RWPE2 (cell line): ENCODE data around the gene AP3S2.
A peak's percentile ranks its signal among the peaks of the same experiment; 100 is the strongest.
"Not testable (repeated sequence)": the region's sequence is repeated elsewhere in the genome, so short reads cannot be mapped to it uniquely, and the experiment has no call there.

ENCODE experiments used
- ATAC-seq: fragments of 200-7000 bp; cut with Tn5 transposase; 3 replicates; pipeline ENCODE4 v1.9.1; 2021; ENCODE audit warnings: low read depth
- DNase-seq: peaks from one replicate; pipeline ENCODE4 v3.0.0-alpha.2; 2020; ENCODE audit warnings: low spot score
- H3K27ac ChIP-seq: fragments of 450-650 bp; 2 replicates; pipeline ENCODE4 v1.5.1; 2017; ENCODE audit warnings: mild to moderate bottlenecking; ENCODE audit not compliant: poor library complexity, severe bottlenecking
- H3K27me3 ChIP-seq: fragments of 250-450 bp; sonication (Bioruptor Pico); 2 replicates; pipeline ENCODE4 v1.5.1; 2021; ENCODE audit warnings: mild to moderate bottlenecking, moderate library complexity; ENCODE audit not compliant: insufficient read depth, poor library complexity, severe bottlenecking
- H3K36me3 ChIP-seq: fragments of 250-450 bp; sonication (Bioruptor Pico); 2 replicates; pipeline ENCODE4 v1.5.1; 2020; ENCODE audit warnings: low read depth, mild to moderate bottlenecking, moderate library complexity
- H3K4me1 ChIP-seq: fragments of 250-450 bp; sonication (Bioruptor Pico); 2 replicates; pipeline ENCODE4 v1.5.1; 2021; ENCODE audit warnings: mild to moderate bottlenecking, moderate library complexity; ENCODE audit not compliant: insufficient read depth, poor library complexity, severe bottlenecking
- H3K4me3 ChIP-seq: fragments of 250-450 bp; sonication (Bioruptor Pico); 2 replicates; pipeline ENCODE4 v1.5.1; 2021; ENCODE audit warnings: mild to moderate bottlenecking, moderate library complexity; ENCODE audit not compliant: severe bottlenecking
- H3K9me3 ChIP-seq: fragments of 250-450 bp; sonication (Bioruptor Pico); 2 replicates; pipeline ENCODE4 v1.5.1; 2021; ENCODE audit warnings: mild to moderate bottlenecking, moderate library complexity; ENCODE audit not compliant: severe bottlenecking
- CTCF ChIP-seq: fragments of 450-650 bp; IDR thresholded peaks from one replicate; pipeline ENCODE4 v1.5.1; 2017; ENCODE audit warnings: mild to moderate bottlenecking, moderate library complexity; ENCODE audit not compliant: poor library complexity, severe bottlenecking

The AP3S2 gene

GRCh38 chr15:89888214-89888804, 5.5 kb downstream of the AP3S2 start:
- TF ChIP-seq CTCF = peak; percentile 82
- ATAC-seq (peak; percentile 59; the same call in 2 of the 3 replicates), DNase-seq (no peak)
- H3K36me3 ChIP-seq = peaks cover 84% of the 10 kb centered on the region
- H3K27ac ChIP-seq = no peak overlapping the region
- no peaks in the 10 kb centered on the region for H3K27me3 ChIP-seq
- H3K4me1 ChIP-seq = peaks cover 10% of the 10 kb centered on the region
- H3K9me3 ChIP-seq = no peaks in the 10 kb centered on the region
- no peak overlapping the region for H3K4me3 ChIP-seq

- peaks cover 92% of the 10 kb centered on the region for H3K36me3 ChIP-seq
- TF ChIP-seq CTCF = no peak
Observed at GRCh38 chr15:89885611-89886010, 8.2 kb downstream of the AP3S2 start.

GRCh38 chr15:89885179-89885578, 8.6 kb downstream of the AP3S2 start:
- H3K27ac ChIP-seq, H3K4me3 ChIP-seq, DNase-seq, H3K4me1 ChIP-seq, H3K9me3 ChIP-seq, ATAC-seq, H3K27me3 ChIP-seq: not testable (repeated sequence)
- H3K36me3 ChIP-seq = peaks cover 89% of the 10 kb centered on the region

More at GRCh38 chr15:89885611-89886010, 8.2 kb downstream of the AP3S2 start:
- DNase-seq (no peak), ATAC-seq (no peak)
- no peaks in the 10 kb centered on the region for H3K27me3 ChIP-seq
- H3K9me3 ChIP-seq = no peaks in the 10 kb centered on the region
- H3K4me1 ChIP-seq = no peaks in the 10 kb centered on the region
- no peak overlapping the region for H3K27ac ChIP-seq
- H3K4me3 ChIP-seq = no peak overlapping the region

GRCh38 chr15:89883518-89883917, 10.3 kb downstream of the AP3S2 start:
- no peaks in the 10 kb centered on the region for H3K27me3 ChIP-seq
- H3K9me3 ChIP-seq = no peaks in the 10 kb centered on the region
- no peak overlapping the region for H3K4me3 ChIP-seq
- H3K36me3 ChIP-seq = peaks cover 91% of the 10 kb centered on the region
- DNase-seq (no peak), ATAC-seq (no peak)
- H3K4me1 ChIP-seq = no peaks in the 10 kb centered on the region
- H3K27ac ChIP-seq = no peak overlapping the region
- no peak for TF ChIP-seq CTCF

- Histone ChIP-seq H3K9me3 (no peaks in the 10 kb centered on the region), H3K36me3 (peaks cover 91% of the 10 kb centered on the region)
- no peak for ATAC-seq
Observed at GRCh38 chr15:89880727-89881126, 13.1 kb downstream of the AP3S2 start.

More at GRCh38 chr15:89880727-89881126, 13.1 kb downstream of the AP3S2 start:
- DNase-seq = no peak
- Histone ChIP-seq H3K4me1 (no peaks in the 10 kb centered on the region), H3K27ac (no peak overlapping the region), H3K4me3 (no peak overlapping the region), H3K27me3 (no peaks in the 10 kb centered on the region)
- TF ChIP-seq CTCF = no peak
